HCT116 (cell line): ENCODE measurements around the gene NECTIN4. TPM values are rescaled to one million over a fixed set of nuclear protein-coding genes. Genes with fewer than 3 reads are reported as not detected.
"Not testable (repeated sequence)": the region's sequence is repeated elsewhere in the genome, so short reads cannot be mapped to it uniquely, and the experiment has no call there.

Experiments
- ATAC-seq: fragments of 200-7000 bp; cut with Tn5 transposase; 2 replicates; pipeline ENCODE4 v1.9.1; 2020; ENCODE audit warnings: mild to moderate bottlenecking, moderate library complexity
- BruUV-seq: library from RNA; stranded (reverse); fragments of 400-500 nt; replicated peaks from 2 replicates; lab custom pipeline; 2021; lab: Mats Ljungman, UMichigan
- CTCF ChIA-PET: fragments of 300-600 bp; sonication (Branson Sonifier 250); formaldehyde crosslinking; loops from one replicate; lab custom pipeline; 2021; ENCODE audit warnings: antibody characterized with exemption; lab: Charles Lee
- POLR2A ChIA-PET: fragments of 300-600, 350-600 bp; sonication (Branson Sonifier 250); formaldehyde crosslinking; loops from one replicate; lab custom pipeline; 2021; ENCODE audit warnings: antibody characterized with exemption; lab: Charles Lee
- RAD21 ChIA-PET, 2 experiments: fragments of 300-600 bp; sonication (Branson Sonifier 250); formaldehyde crosslinking; loops; one replicate each; lab custom pipeline; 2023; ENCODE audit warnings: low total read pairs in 2 of 2; ENCODE audit not compliant: uncharacterized antibody in 2 of 2, unreplicated experiment in 2 of 2, low non-redundant PET in 1 of 2; lab: Charles Lee
- DNase-seq: peaks from one replicate; pipeline ENCODE4 v3.0.0-alpha.2; 2010; ENCODE audit warnings: low read depth, low spot score
- H2AFZ ChIP-seq: fragments of 200-600 bp; shearing (Covaris generic), sonication (generic); 2 replicates; pipeline ENCODE4 v1.6.1; 2017; ENCODE audit warnings: low read depth, mixed run types, mixed read lengths, antibody characterized with exemption, low read length; ENCODE audit not compliant: poor library complexity, severe bottlenecking
- H3K27ac ChIP-seq: 2 replicates; pipeline ENCODE4 v1.5.1; 2012; ENCODE audit warnings: low read depth, low read length
- H3K27me3 ChIP-seq: fragments of 200-600 bp; sonication (generic); 2 replicates; pipeline ENCODE4 v1.6.1; 2016; ENCODE audit warnings: mixed run types, low read length, mixed read lengths; ENCODE audit not compliant: insufficient read depth
- H3K36me3 ChIP-seq, 2 experiments: fragments of 200-500 bp in 1 of 2; fragments of 200-600 bp in 1 of 2; sonication (Bioruptor generic) in 1 of 2; sonication (generic) in 1 of 2; 2 replicates each; pipeline versions ENCODE4 v1.5.1 to v1.6.1; 2014 to 2016; ENCODE audit warnings: low read length in 2 of 2, inconsistent platforms in 1 of 2, mixed read lengths in 1 of 2, mixed run types in 1 of 2; ENCODE audit not compliant: insufficient read depth in 2 of 2, control insufficient read depth in 1 of 2
- H3K4me1 ChIP-seq, 2 experiments: fragments of 200-600 bp in 1 of 2; sonication (generic) in 1 of 2; 2 replicates each; pipeline versions ENCODE4 v1.5.1 to v1.6.1; 2012 to 2017; ENCODE audit warnings: low read length in 2 of 2, inconsistent platforms in 1 of 2, mild to moderate bottlenecking in 1 of 2, mixed read lengths in 1 of 2, mixed run types in 1 of 2, moderate library complexity in 1 of 2; ENCODE audit not compliant: insufficient read depth in 2 of 2, control insufficient read depth in 1 of 2
- H3K4me2 ChIP-seq: fragments of 200-600 bp; sonication (generic); 2 replicates; pipeline ENCODE4 v1.6.1; 2017; ENCODE audit warnings: mixed run types, low read length, mixed read lengths
- H3K4me3 ChIP-seq, 2 experiments: fragments of 200-600 bp in 1 of 2; sonication (generic) in 1 of 2; replicated peaks in 1 of 2; 2 replicates each; pipeline ENCODE4 v1.5.1; 2011 to 2016; ENCODE audit warnings: low read length in 2 of 2, control low read depth in 1 of 2, low read depth in 1 of 2, mild to moderate bottlenecking in 1 of 2, mixed read lengths in 1 of 2, mixed run types in 1 of 2
- H3K79me2 ChIP-seq: fragments of 200-600 bp; sonication (generic); 2 replicates; pipeline ENCODE4 v1.6.1; 2017; ENCODE audit warnings: mild to moderate bottlenecking, mixed run types, low read length, moderate library complexity, mixed read lengths; ENCODE audit not compliant: insufficient read depth
- H3K9ac ChIP-seq: fragments of 200-600 bp; sonication (generic); 2 replicates; pipeline ENCODE4 v1.6.1; 2016; ENCODE audit warnings: low read length, mixed read lengths
- H3K9me2 ChIP-seq: fragments of 200-600 bp; sonication (generic), shearing (Covaris generic); 2 replicates; pipeline ENCODE4 v1.6.1; 2017; ENCODE audit warnings: mixed run types, mild to moderate bottlenecking, moderate library complexity; ENCODE audit not compliant: insufficient read depth
- H3K9me3 ChIP-seq, 2 experiments: fragments of 200-500 bp in 1 of 2; fragments of 200-600 bp in 1 of 2; sonication (Bioruptor generic) in 1 of 2; sonication (generic) in 1 of 2; 2 replicates each; pipeline ENCODE4 v1.6.1; 2014 to 2017; ENCODE audit warnings: low read length in 2 of 2, mixed read lengths in 2 of 2, inconsistent platforms in 1 of 2, low read depth in 1 of 2, mild to moderate bottlenecking in 1 of 2, mixed run types in 1 of 2, moderate library complexity in 1 of 2; ENCODE audit not compliant: control insufficient read depth in 1 of 2, insufficient read depth in 1 of 2
- H4K20me1 ChIP-seq: fragments of 200-600 bp; sonication (generic), shearing (Covaris generic); 2 replicates; pipeline ENCODE4 v1.6.1; 2017; ENCODE audit warnings: mixed run types, mild to moderate bottlenecking, moderate library complexity; ENCODE audit not compliant: insufficient read depth
- EZH2phosphoT487 ChIP-seq: fragments of 200-600 bp; IDR thresholded peaks from 2 replicates; pipeline ENCODE4 v1.6.1; 2018; ENCODE audit warnings: antibody characterized with exemption, borderline replicate concordance
- JUND ChIP-seq: IDR thresholded peaks from 2 replicates; pipeline ENCODE4 v1.6.1; 2012
- intact Hi-C: fragments of 100-400 bp; cut with micrococcal nuclease; formaldehyde crosslinking; loops from 2 replicates; pipeline ENCODE4 v1.10.0; 2022
- total RNA-seq: library from RNA; stranded (reverse); gene quantifications from one replicate; pipeline ENCODE4 v1.2.1, GENCODE V29; 2021; ENCODE audit not compliant: unreplicated experiment

The NECTIN4 gene
- total RNA-seq, 1 experiment from 2014 or later = 3.3 TPM

DNA sequence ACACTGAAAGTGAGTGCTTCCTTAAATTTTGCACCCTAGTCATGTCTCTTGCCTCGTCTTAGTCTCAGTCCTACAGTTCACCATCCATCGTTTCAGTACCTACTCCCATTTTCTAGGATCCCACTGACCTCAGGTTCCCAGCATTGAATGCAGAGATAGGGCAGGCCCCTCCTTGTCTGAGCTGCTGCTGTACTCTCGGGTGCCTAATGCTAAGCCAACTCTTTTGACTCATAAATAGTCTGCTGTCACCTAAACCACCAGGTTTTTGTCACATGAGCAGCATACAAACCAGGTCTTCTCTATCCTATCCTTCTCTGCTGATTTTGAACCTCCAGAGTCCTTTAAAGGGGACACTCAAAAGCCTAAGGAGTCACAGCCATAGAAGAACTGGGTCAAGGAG, 22.7 kb downstream of the NECTIN4 start:
- no peaks in the 10 kb centered on the region for H3K9me3 ChIP-seq
- H3K27ac ChIP-seq = no peak overlapping the region
- ChIA-PET POLR2A (no interaction called here), CTCF (no interaction called here), RAD21 (no interaction called here)
- no peak overlapping the region for H3K9ac ChIP-seq
- no peak overlapping the region for H3K4me3 ChIP-seq
- no peak overlapping the region for H3K4me2 ChIP-seq
- intact Hi-C loops = no loop called here
- no peak for TF ChIP-seq EZH2phosphoT487
- no peak for TF ChIP-seq JUND
- H4K20me1 ChIP-seq = no peaks in the 10 kb centered on the region
- H3K27me3 ChIP-seq = no peaks in the 10 kb centered on the region
- no peaks in the 10 kb centered on the region for H3K36me3 ChIP-seq
- H3K79me2 ChIP-seq = no peaks in the 10 kb centered on the region
- H3K9me2 ChIP-seq = no peaks in the 10 kb centered on the region
- peaks cover 0 to 14% of the 10 kb centered on the region in 2 experiments; a peak in 1 of 4 replicates for H3K4me1 ChIP-seq
- no TSS peak for BruUV-seq
- no peak for ATAC-seq
- no peak for DNase-seq
- H2AFZ ChIP-seq = no peak overlapping the region

DNA sequence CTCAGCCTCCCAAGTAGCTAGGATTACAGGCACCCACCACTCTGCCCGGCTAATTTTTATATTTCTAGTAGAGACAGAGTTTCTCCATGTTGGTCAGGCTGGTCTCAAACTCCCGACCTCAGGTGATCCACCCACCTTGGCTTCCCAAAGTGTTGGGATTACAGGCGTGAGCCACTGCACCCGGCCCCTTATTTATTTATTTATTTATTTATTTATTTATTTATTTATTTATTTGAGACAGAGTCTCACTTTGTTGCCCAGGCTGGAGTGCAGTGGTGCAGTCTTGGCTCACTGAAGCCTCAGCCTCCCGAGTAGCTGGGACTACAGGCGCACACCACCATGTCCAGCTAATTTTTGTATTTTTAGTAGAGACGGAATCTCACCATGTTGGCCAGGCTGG, 23.7 kb downstream of the NECTIN4 start:
- CTCF ChIA-PET, H3K9ac ChIP-seq, H3K27ac ChIP-seq, DNase-seq, H2AFZ ChIP-seq, H3K9me3 ChIP-seq, RAD21 ChIA-PET, intact Hi-C loops, H3K36me3 ChIP-seq, H3K79me2 ChIP-seq, H3K4me2 ChIP-seq, BruUV-seq, H3K9me2 ChIP-seq, ATAC-seq, H3K27me3 ChIP-seq, H3K4me3 ChIP-seq, H4K20me1 ChIP-seq: not testable (repeated sequence)
- H3K4me1 ChIP-seq = peaks cover 0 to 14% of the 10 kb centered on the region in 2 experiments; a peak in 1 of 4 replicates
- POLR2A ChIA-PET = interaction anchor here (0.6 kb wide), 1 partner anchor 72 kb away, joined by 4 read pairs; no protein-coding TSS in a partner anchor

DNA sequence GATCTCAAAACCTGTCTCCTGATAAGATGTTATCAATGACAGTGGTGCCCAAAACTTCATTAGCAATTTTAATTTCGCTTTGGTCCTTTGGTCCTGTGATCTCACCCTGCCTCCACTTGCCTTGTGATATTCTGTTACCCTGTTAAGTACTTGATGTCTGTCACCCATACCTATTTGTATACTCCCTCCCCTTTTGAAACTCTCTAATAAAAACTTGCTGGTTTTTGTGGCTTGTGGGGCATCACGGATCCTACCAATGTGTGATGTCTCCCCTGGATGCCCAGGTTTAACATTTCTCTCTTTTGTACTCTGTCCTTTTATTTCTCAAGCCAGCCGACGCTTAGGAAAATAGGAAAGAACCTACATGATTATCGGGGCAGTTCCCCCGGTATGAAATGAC, 25.4 kb downstream of the NECTIN4 start:
- H3K79me2 ChIP-seq, H3K9me3 ChIP-seq, RAD21 ChIA-PET, H3K36me3 ChIP-seq, intact Hi-C loops, H3K27ac ChIP-seq, ATAC-seq, H3K9me2 ChIP-seq, H2AFZ ChIP-seq, H3K27me3 ChIP-seq, CTCF ChIA-PET, H4K20me1 ChIP-seq, H3K4me2 ChIP-seq, H3K4me3 ChIP-seq, DNase-seq, H3K4me1 ChIP-seq, H3K9ac ChIP-seq, BruUV-seq: not testable (repeated sequence)
- POLR2A ChIA-PET = interaction anchor here (0.8 kb wide), 1 partner anchor 162 kb away, joined by 5 read pairs; the partner anchor contains the start of gene TOMM40L
